Adrenal gland (tissue), 12 donors: Measurements from ENCODE around the gene KLHL29. TPM values are rescaled to one million over a fixed set of nuclear protein-coding genes. Genes with fewer than 3 reads are reported as not detected.

Experiments used
- DNase-seq, 7 donors: peaks; one replicate each; pipeline ENCODE4 v3.0.0-alpha.2; 2019 to 2020
- H3K27ac ChIP-seq, 5 donors: fragments of 200-600 bp; sonication (generic) in 4 of 5; 1 replicate in 3 of 5; 2 replicates in 2 of 5; pipeline versions ENCODE4 v1.5.1 to v1.8.0; 2016 to 2020; ENCODE audit warnings: mild to moderate bottlenecking in 1 of 5
- H3K27me3 ChIP-seq: fragments of 200-600 bp; 2 replicates; pipeline ENCODE4 v1.8.0; 2021
- H3K36me3 ChIP-seq, 2 donors: fragments of 200-600 bp; replicated peaks in 1 of 2; 1 replicate in 1 of 2; 2 replicates in 1 of 2; pipeline versions ENCODE4 v1.5.1 to v1.8.0; 2018 to 2022
- H3K4me1 ChIP-seq, 2 donors: fragments of 200-600 bp; replicated peaks in 1 of 2; 1 replicate in 1 of 2; 2 replicates in 1 of 2; pipeline versions ENCODE4 v1.5.1 to v1.8.0; 2018 to 2021
- H3K4me3 ChIP-seq, 4 donors: fragments of 200-600 bp; sonication (generic) in 3 of 4; one replicate each; pipeline ENCODE4 v1.5.1; 2016 to 2018
- H3K9me3 ChIP-seq, 3 donors: fragments of 200-600 bp; sonication (generic) in 1 of 3; replicated peaks in 1 of 3; 1 replicate in 2 of 3; 2 replicates in 1 of 3; pipeline versions ENCODE4 v1.5.1 to v1.8.0; 2016 to 2021
- CTCF ChIP-seq, 6 experiments: fragments of 450-650 bp in 4 of 6; fragments of 200-600 bp in 2 of 6; sonication (generic) in 1 of 6; IDR thresholded peaks; 1 replicate in 5 of 6; 2 replicates in 1 of 6; pipeline versions ENCODE4 v1.5.1 to v1.8.0; 2016 to 2021; ENCODE audit warnings: antibody characterized with exemption in 6 of 6, mild to moderate bottlenecking in 2 of 6, moderate library complexity in 1 of 6
- POLR2A ChIP-seq, 2 donors: fragments of 450-650 bp; IDR thresholded peaks; one replicate each; pipeline ENCODE4 v1.6.1; 2017; ENCODE audit warnings: antibody characterized with exemption in 2 of 2, mild to moderate bottlenecking in 2 of 2, moderate library complexity in 1 of 2
- WGBS, 4 donors: extraction: QIAGEN DNeasy Blood & Tissue Kit in 2 of 4; methylation state at CpG; one replicate each; pipeline versions ENCODE4 v1.1.5 to v1.1.7; 2013 to 2017; 5-methylcytosine and 5-hydroxymethylcytosine counted together
- intact Hi-C, 2 donors: fragments of 100-400 bp; cut with DNase I; formaldehyde crosslinking; loops; one replicate each; pipeline versions ENCODE4 v1.14.1 to v1.15.0; 2022 to 2023
- polyA plus RNA-seq, 3 donors: library from polyadenylated mRNA; stranded (reverse); fragments of 200-250 nt in 2 of 3; fragments of 350-450 nt in 1 of 3; fragmentation: Illumina TruSeq in 1 of 3; extraction: RNeasy Lipid Tissue Mini Kit (QIAGEN cat#74804) in 1 of 3; gene quantifications; one replicate each; pipeline ENCODE4 v1.2.3, GENCODE V29; 2013 to 2014
- total RNA-seq, 9 donors: library from RNA; depleted of rRNA in 4 of 9; stranded (reverse); fragments of >200 nt in 4 of 9; fragments of 120-200 nt in 1 of 9; fragmentation: NEBNext Ultra II Directional in 1 of 9; extraction: Animal tissue kit (Norgen Biotek cat#: 25700) in 1 of 9; gene quantifications; one replicate each; pipeline versions ENCODE4 v1.1.0 to v1.2.4, GENCODE V29; 2013 to 2023
- donor health status: healthy with polysubstance abuse.
- donor health status: Bipolar disorder and iron deficiency.
- donor health status: DM: yes; HTN: yes; CAD: no.
- donor health status: DM: no; HTN: no; CAD: no.
- donor health status: DM: no; HTN: no; CAD: no.
- donor health status: DM: yes; HTN: yes; CAD: no.

Gene KLHL29
- total and polyA plus RNA-seq, 12 donors, result 1.9 to 24.5 (median 15.7) TPM

GRCh38 chr2:23460228-23460627, 75.2 kb downstream of the KLHL29 start:
- peak in 3 of 7 donors; percentile 4 to 30 (median 27) for DNase-seq
- Histone ChIP-seq H3K27me3 (no peaks in the 10 kb centered on the region), H3K27ac (no peak overlapping the region), H3K4me3 (no peak overlapping the region), H3K4me1 (peaks cover 0 to 3% of the 10 kb centered on the region in 2 donors), H3K36me3 (no peaks in the 10 kb centered on the region), H3K9me3 (no peaks in the 10 kb centered on the region)
- 57 to 83% (median 81%) methylated on average over 1 of the region's 1 CpG for WGBS, 4 donors
- intact Hi-C loops, result no loop called here
- TF ChIP-seq POLR2A (IDR thresholded peaks at IDR 0.05) (no peak), CTCF (IDR thresholded peaks at IDR 0.05) (peak; percentile 26 to 57 (median 50))

GRCh38 chr2:23460993-23461392, 76.0 kb downstream of the KLHL29 start:
- Histone ChIP-seq H3K4me3 (no peak overlapping the region), H3K27me3 (no peaks in the 10 kb centered on the region), H3K36me3 (no peaks in the 10 kb centered on the region), H3K4me1 (no peaks in the 10 kb centered on the region), H3K9me3 (no peaks in the 10 kb centered on the region), H3K27ac (no peak overlapping the region)
- DNase-seq, result peak in 3 of 7 donors; percentile 10 to 34 (median 12)
- WGBS, 4 donors, result 81 to 88% (median 83%) methylated on average over 5 of the region's 5 CpGs
- TF ChIP-seq CTCF (IDR thresholded peaks at IDR 0.05), result no peak
- no peak for TF ChIP-seq POLR2A (IDR thresholded peaks at IDR 0.05)
- intact Hi-C loops, result no loop called here

- no peaks in the 10 kb centered on the region for H3K9me3 ChIP-seq
- no peaks in the 10 kb centered on the region for H3K27me3 ChIP-seq
- H3K4me1 ChIP-seq, result no peaks in the 10 kb centered on the region
- DNase-seq, result peak in 2 of 7 donors; percentile 14 to 40
- H3K36me3 ChIP-seq, result no peaks in the 10 kb centered on the region
- intact Hi-C loops, result no loop called here
- no peak for TF ChIP-seq CTCF (IDR thresholded peaks at IDR 0.05)
- TF ChIP-seq POLR2A (IDR thresholded peaks at IDR 0.05), result no peak
- no peak overlapping the region for H3K27ac ChIP-seq
- no peak overlapping the region for H3K4me3 ChIP-seq
- 63 to 71% (median 69%) methylated on average over 5 to 6 of the region's 6 CpGs for WGBS, 4 donors
These were observed 79.2 kb downstream of the KLHL29 start for GRCh38 chr2:23464156-23464555.

GRCh38 chr2:23464905-23465537, 80.0 kb downstream of the KLHL29 start:
- Histone ChIP-seq H3K4me3 (no peak overlapping the region), H3K4me1 (no peaks in the 10 kb centered on the region), H3K27me3 (no peaks in the 10 kb centered on the region), H3K9me3 (no peaks in the 10 kb centered on the region), H3K27ac (no peak overlapping the region), H3K36me3 (no peaks in the 10 kb centered on the region)
- WGBS, 4 donors, result 85 to 92% (median 88%) methylated on average over 13 to 14 of the region's 14 CpGs
- intact Hi-C loops, result no loop called here
- TF ChIP-seq CTCF (IDR thresholded peaks at IDR 0.05) (no peak), POLR2A (IDR thresholded peaks at IDR 0.05) (no peak)
- peak in 2 of 7 donors; percentile 15 to 46 for DNase-seq
